IPS DF 4.7 (cell line): ENCODE measurements around the gene RGL3.
"Not testable (repeated sequence)": the region's sequence is repeated elsewhere in the genome, so short reads cannot be mapped to it uniquely, and the experiment has no call there.

ENCODE experiments used
- DNase-seq: peaks from one replicate; pipeline ENCODE4 v3.0.0-alpha.2; 2013; ENCODE audit warnings: low spot score; ENCODE audit errors: extremely low read depth

RGL3 gene

GRCh38 chr19:11418549-11419506, at the start of gene RGL3:
RGL3 (minus strand) TSS chr19:11419314; CDS start chr19:11419278, 36 bp downstream.
- DNase-seq = no peak

DNA sequence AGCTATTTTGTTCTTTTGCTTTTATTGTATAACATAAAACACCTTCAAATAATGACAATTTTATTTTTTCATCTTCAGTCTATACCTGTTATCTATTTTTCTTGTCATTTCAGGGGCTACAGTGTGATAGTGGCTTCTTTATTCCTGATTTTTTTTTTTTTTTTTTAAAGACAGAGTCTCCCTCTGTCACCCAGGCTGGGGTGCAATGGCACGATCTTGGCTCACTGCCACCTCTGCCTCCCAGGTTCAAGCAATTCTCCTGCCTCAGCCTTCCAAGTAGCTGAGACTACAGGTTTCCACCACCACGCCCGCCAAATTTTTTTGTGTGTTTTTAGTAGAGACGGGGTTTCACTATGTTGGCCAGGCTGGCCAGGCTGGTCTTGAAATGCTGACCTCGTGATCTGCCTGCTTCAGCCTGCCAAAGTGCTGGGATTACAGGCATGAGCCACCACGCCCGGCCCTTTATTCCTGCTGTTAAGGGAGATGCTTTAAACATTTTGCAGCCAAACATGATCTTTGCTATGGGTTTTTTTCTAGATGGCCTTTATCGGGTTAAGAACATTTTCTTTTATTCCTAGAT, 49.2 kb upstream of the RGL3 start:
- DNase-seq = not testable (repeated sequence)

DNA sequence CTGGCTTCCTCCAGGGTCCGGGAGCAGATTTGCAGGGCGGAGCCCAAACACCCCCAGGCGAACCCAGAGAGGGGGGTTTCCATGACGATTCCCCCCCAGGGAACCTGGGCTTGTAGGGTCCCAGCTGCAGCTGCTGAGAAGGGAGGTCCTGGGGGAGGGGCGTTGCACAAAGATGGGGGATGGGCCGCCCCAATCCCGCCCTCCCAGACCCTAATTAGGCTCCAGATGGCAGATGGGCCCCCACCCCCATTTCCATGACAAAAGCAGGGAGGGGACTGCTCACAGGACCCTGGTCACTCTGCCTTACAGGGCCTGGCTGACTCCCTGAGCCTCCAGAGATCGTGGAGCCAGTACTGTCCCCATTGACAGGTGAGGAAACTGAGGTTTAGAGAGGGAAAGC, 46.5 kb upstream of the RGL3 start:
- DNase-seq = no peak

GRCh38 chr19:11464333-11465265, 45.5 kb upstream of the RGL3 start:
- DNase-seq = no peak

GRCh38 chr19:11463391-11463790, 44.3 kb upstream of the RGL3 start:
- DNase-seq = no peak

DNA sequence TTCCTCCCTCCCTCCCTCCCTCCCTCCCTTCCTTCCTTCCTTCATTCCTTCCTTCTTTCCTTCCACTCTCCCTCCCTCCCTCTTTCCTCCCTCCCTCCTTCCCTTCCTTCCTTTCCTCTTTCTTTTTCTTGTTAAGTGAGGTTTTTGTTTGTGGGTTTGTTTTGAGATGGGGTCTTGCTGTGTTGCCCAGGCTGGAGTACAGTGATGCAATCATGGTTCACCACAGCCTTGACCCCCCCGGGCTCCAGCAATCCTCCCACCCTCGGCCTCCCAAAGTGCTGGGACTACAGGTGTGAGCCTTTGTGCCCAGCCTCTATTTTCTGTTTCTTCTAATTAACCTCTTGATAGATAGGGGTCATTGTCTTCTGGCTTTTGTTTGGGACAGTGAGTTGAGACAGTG, 42.3 kb upstream of the RGL3 start:
- DNase-seq = no peak

GRCh38 chr19:11460207-11460606, 41.1 kb upstream of the RGL3 start:
- no peak for DNase-seq

- not testable (repeated sequence) for DNase-seq
Measured at GRCh38 chr19:11458912-11459311, 39.8 kb upstream of the RGL3 start.

DNA sequence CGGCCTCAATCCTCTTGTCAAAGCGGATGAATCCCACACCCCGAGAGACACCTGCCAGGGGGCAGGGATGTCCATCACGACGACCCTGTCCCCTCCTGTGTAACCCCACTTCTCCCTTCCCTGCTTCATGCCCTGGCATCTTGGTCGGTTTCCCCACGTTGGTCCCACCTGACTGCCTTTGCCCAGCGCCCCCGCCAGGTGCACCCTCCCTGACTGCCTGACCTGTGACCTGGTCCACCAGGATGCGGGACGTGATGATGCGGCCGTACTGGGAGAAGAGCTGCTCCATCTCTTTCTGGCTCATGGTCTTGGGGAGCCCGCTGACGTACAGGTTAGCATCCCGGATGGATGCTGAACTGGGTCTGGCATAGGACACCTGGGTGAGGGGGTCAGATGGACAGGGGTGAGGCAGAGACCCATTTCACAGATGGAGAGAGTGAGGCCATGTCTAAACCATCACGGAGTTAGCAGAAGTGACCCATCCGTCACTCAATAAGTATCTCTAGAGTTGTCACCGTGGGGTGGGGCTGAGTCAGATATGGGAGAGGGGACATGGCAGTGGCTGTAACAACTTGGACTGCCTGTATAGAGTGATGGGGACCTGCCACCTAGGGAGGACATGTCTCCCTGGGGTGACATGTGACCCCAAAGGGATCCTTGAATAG, 39.3 kb upstream of the RGL3 start:
- no peak for DNase-seq

DNA sequence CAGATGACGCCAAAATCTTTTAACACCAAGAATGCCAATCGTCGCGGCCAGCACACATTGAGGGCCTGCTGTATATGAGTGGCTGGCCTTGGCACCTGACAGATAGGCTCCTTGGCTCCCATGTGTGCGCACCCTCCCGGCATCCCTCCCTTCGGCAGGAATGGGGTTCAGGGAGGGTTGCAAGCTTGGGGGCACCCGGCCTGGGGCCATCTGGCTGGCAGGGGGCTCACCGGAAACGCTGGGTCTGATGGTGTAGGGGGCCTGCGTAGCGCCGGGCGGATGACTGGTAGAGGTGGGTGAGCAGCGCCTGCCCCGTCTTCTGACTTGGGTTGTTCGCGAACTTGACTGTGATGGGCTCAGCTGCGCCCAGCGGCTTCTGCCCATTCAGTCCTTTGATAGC, 38.7 kb upstream of the RGL3 start:
- DNase-seq = no peak

DNA sequence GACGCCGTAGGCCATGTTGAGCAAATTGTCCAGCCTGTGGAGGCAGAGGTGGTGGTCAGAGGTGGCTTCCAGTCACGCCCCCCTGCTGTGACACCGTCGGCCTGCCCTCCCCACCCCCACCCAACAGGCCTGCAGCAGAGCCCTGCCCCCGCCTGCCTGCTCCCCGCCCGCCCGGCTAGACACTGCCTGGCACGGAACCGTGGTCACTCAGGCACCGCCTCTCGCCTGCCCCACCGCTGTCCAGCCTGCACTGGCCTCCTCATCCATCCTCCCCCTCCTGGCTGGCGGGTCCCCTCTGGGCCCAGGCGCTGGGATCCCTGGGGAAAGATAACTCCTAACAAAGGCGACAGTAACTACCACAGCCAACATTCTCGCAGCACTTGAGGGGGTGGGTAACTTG, 38.0 kb upstream of the RGL3 start:
- DNase-seq = no peak

DNA sequence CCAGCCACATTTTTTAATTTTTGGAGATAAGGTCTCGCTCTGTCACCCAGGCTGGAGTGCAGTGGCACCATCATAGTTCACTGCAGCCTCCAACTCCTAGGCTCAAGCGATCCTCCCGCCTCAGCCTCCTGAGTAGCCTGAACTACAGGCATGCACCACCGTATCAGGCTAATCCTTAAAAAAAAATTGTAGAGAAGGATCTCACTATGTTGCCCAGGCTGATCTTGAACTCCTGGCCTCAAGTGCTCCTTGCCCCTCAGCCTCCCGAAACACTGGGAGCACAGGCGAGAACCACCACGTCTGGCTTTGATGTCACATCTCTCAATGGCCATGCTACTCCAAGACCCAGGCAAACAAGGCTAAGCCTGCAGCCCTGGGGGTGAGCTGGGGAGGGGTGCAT, 37.5 kb upstream of the RGL3 start:
- no peak for DNase-seq

- not testable (repeated sequence) for DNase-seq
Measured at GRCh38 chr19:11455233-11455554, 36.1 kb upstream of the RGL3 start.

GRCh38 chr19:11453468-11454341, 34.6 kb upstream of the RGL3 start:
- no peak for DNase-seq

DNA sequence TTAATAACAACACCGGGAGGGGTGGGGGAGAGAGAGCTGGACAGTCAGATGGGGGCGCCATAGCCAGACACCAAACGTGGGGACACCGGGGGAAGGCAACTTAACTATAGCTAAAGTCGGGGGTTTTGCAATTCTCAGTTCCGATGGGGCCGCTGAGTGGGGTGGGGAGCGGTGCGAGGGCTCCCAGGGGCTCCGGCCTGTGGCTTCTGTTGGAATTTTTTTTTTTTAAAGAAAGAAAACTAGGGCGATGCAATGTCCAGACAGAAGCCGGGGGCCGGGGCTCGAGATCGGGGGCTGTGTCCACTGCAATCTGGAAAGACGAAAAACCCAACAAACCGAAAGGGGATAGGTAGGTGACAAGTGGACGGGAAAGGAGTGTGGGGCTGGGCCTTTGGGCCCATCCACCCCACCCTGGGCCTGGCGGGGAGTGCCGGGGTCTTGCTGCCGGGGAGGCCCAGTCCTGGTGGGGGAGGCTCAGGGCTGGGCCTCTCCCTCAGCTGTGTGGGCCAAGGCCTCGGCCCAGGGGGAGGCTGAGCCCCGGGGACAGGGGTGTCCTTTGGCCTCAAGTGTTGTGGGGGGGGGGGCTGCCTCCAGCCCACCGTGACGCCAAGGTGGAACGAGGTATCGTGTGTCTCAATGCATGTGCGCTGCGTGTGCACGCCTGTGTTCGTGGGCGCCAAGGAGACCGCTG, 33.7 kb upstream of the RGL3 start:
- no peak for DNase-seq

- no peak for DNase-seq
Measured at GRCh38 chr19:11451871-11452619, 32.9 kb upstream of the RGL3 start.

GRCh38 chr19:11451327-11451870, 32.3 kb upstream of the RGL3 start:
- DNase-seq = no peak

GRCh38 chr19:11450570-11451326, 31.6 kb upstream of the RGL3 start:
- no peak for DNase-seq
